T-helper 2 cell treated with Interferon-gamma antibody and Interleukin-4, amounts not matched to agents 5 μg/mL and 100 μg/mL, for 36 hours (primary cell): ENCODE data around the gene CAMK2B.

Experiments used
- DNase-seq: peaks from one replicate; pipeline ENCODE4 v3.0.0; 2021; ENCODE audit warnings: low spot score
- H3K27ac Mint-ChIP-seq: one replicate; pipeline ENCODE4 v1.8.0; 2021; ENCODE audit warnings: mild to moderate bottlenecking, mixed read lengths
- H3K27me3 Mint-ChIP-seq: one replicate; pipeline ENCODE4 v1.8.0; 2021; ENCODE audit warnings: low read depth, mixed read lengths
- H3K36me3 Mint-ChIP-seq: one replicate; pipeline ENCODE4 v1.8.0; 2021; ENCODE audit warnings: low read depth, mixed read lengths
- H3K4me1 Mint-ChIP-seq: one replicate; pipeline ENCODE4 v1.8.0; 2021; ENCODE audit warnings: low read depth, mixed read lengths
- H3K4me3 Mint-ChIP-seq: one replicate; pipeline ENCODE4 v1.8.0; 2022; ENCODE audit warnings: mild to moderate bottlenecking, moderate library complexity, mixed read lengths
- H3K9me3 Mint-ChIP-seq: one replicate; pipeline ENCODE4 v1.8.0; 2021; ENCODE audit warnings: mixed read lengths

The CAMK2B gene

GRCh38 chr7:44228571-44229350, 96.6 kb downstream of the CAMK2B start:
- DNase-seq: no peak
- H3K4me1 Mint-ChIP-seq: no peaks in the 10 kb centered on the region
- no peaks in the 10 kb centered on the region for H3K9me3 Mint-ChIP-seq
- no peak overlapping the region for H3K27ac Mint-ChIP-seq
- no peaks in the 10 kb centered on the region for H3K36me3 Mint-ChIP-seq
- H3K4me3 Mint-ChIP-seq: no peak overlapping the region
- no peaks in the 10 kb centered on the region for H3K27me3 Mint-ChIP-seq

GRCh38 chr7:44227911-44228310, 97.5 kb downstream of the CAMK2B start:
- no peak for DNase-seq
- Mint-ChIP-seq H3K4me3 (no peak overlapping the region), H3K36me3 (no peaks in the 10 kb centered on the region), H3K27ac (no peak overlapping the region), H3K9me3 (no peaks in the 10 kb centered on the region), H3K27me3 (no peaks in the 10 kb centered on the region), H3K4me1 (no peaks in the 10 kb centered on the region)

- Mint-ChIP-seq H3K36me3 (no peaks in the 10 kb centered on the region), H3K4me1 (no peaks in the 10 kb centered on the region), H3K9me3 (no peaks in the 10 kb centered on the region), H3K4me3 (no peak overlapping the region), H3K27ac (no peak overlapping the region), H3K27me3 (no peaks in the 10 kb centered on the region)
- no peak for DNase-seq
Observed at GRCh38 chr7:44226396-44226753, 99.0 kb downstream of the CAMK2B start.

- no peaks in the 10 kb centered on the region for H3K27me3 Mint-ChIP-seq
- H3K4me1 Mint-ChIP-seq: no peaks in the 10 kb centered on the region
- no peaks in the 10 kb centered on the region for H3K9me3 Mint-ChIP-seq
- no peak overlapping the region for H3K4me3 Mint-ChIP-seq
- H3K27ac Mint-ChIP-seq: no peak overlapping the region
- no peak for DNase-seq
- no peaks in the 10 kb centered on the region for H3K36me3 Mint-ChIP-seq
Observed at GRCh38 chr7:44225566-44226395, 99.6 kb downstream of the CAMK2B start.

- Mint-ChIP-seq H3K27ac (no peak overlapping the region), H3K9me3 (no peaks in the 10 kb centered on the region), H3K36me3 (no peaks in the 10 kb centered on the region), H3K4me3 (no peak overlapping the region), H3K27me3 (no peaks in the 10 kb centered on the region), H3K4me1 (no peaks in the 10 kb centered on the region)
- DNase-seq: no peak
Observed at GRCh38 chr7:44224974-44225565, 100.3 kb downstream of the CAMK2B start.

- H3K36me3 Mint-ChIP-seq: no peaks in the 10 kb centered on the region
- H3K27me3 Mint-ChIP-seq: no peaks in the 10 kb centered on the region
- H3K27ac Mint-ChIP-seq: no peak overlapping the region
- no peak overlapping the region for H3K4me3 Mint-ChIP-seq
- no peaks in the 10 kb centered on the region for H3K9me3 Mint-ChIP-seq
- DNase-seq: no peak
- H3K4me1 Mint-ChIP-seq: no peaks in the 10 kb centered on the region
Observed at GRCh38 chr7:44224080-44224973, 101.1 kb downstream of the CAMK2B start.

- H3K27ac Mint-ChIP-seq: no peak overlapping the region
- no peaks in the 10 kb centered on the region for H3K27me3 Mint-ChIP-seq
- no peaks in the 10 kb centered on the region for H3K9me3 Mint-ChIP-seq
- no peak overlapping the region for H3K4me3 Mint-ChIP-seq
- no peak for DNase-seq
- H3K36me3 Mint-ChIP-seq: no peaks in the 10 kb centered on the region
- H3K4me1 Mint-ChIP-seq: no peaks in the 10 kb centered on the region
Observed at GRCh38 chr7:44223362-44224079, 101.9 kb downstream of the CAMK2B start.

- no peak for DNase-seq
- H3K4me1 Mint-ChIP-seq: no peaks in the 10 kb centered on the region
- H3K9me3 Mint-ChIP-seq: no peaks in the 10 kb centered on the region
- no peaks in the 10 kb centered on the region for H3K27me3 Mint-ChIP-seq
- no peak overlapping the region for H3K4me3 Mint-ChIP-seq
- H3K36me3 Mint-ChIP-seq: no peaks in the 10 kb centered on the region
- H3K27ac Mint-ChIP-seq: no peak overlapping the region
Observed at GRCh38 chr7:44222776-44223261, 102.6 kb downstream of the CAMK2B start.

- Mint-ChIP-seq H3K9me3 (no peaks in the 10 kb centered on the region), H3K36me3 (no peaks in the 10 kb centered on the region), H3K4me3 (no peak overlapping the region), H3K4me1 (no peaks in the 10 kb centered on the region), H3K27me3 (no peaks in the 10 kb centered on the region), H3K27ac (no peak overlapping the region)
- DNase-seq: no peak
Observed at GRCh38 chr7:44222074-44222473, 103.3 kb downstream of the CAMK2B start.

GRCh38 chr7:44221231-44221791, 104.1 kb downstream of the CAMK2B start:
- H3K9me3 Mint-ChIP-seq: no peaks in the 10 kb centered on the region
- DNase-seq: no peak
- H3K4me3 Mint-ChIP-seq: no peak overlapping the region
- no peaks in the 10 kb centered on the region for H3K4me1 Mint-ChIP-seq
- no peaks in the 10 kb centered on the region for H3K27me3 Mint-ChIP-seq
- H3K36me3 Mint-ChIP-seq: no peaks in the 10 kb centered on the region
- no peak overlapping the region for H3K27ac Mint-ChIP-seq

GRCh38 chr7:44220358-44221112, 104.9 kb downstream of the CAMK2B start:
- H3K9me3 Mint-ChIP-seq: no peaks in the 10 kb centered on the region
- no peaks in the 10 kb centered on the region for H3K27me3 Mint-ChIP-seq
- H3K4me3 Mint-ChIP-seq: no peak overlapping the region
- no peaks in the 10 kb centered on the region for H3K36me3 Mint-ChIP-seq
- H3K27ac Mint-ChIP-seq: no peak overlapping the region
- DNase-seq: no peak
- H3K4me1 Mint-ChIP-seq: no peaks in the 10 kb centered on the region

- no peaks in the 10 kb centered on the region for H3K36me3 Mint-ChIP-seq
- DNase-seq: no peak
- no peaks in the 10 kb centered on the region for H3K9me3 Mint-ChIP-seq
- H3K4me1 Mint-ChIP-seq: no peaks in the 10 kb centered on the region
- no peaks in the 10 kb centered on the region for H3K27me3 Mint-ChIP-seq
- H3K4me3 Mint-ChIP-seq: no peak overlapping the region
- H3K27ac Mint-ChIP-seq: no peak overlapping the region
Observed at GRCh38 chr7:44220046-44220357, 105.4 kb downstream of the CAMK2B start.
